Coronary artery (tissue), 2 donors: ENCODE results near the gene TNXB.

Experiments
- DNase-seq: peaks from one replicate; pipeline ENCODE4 v3.0.0-alpha.2; 2017; ENCODE audit warnings: low spot score
- H3K27ac ChIP-seq, 2 donors: fragments of 200-600 bp; sonication (generic); one replicate each; pipeline ENCODE4 v1.5.1; 2016 to 2019
- H3K4me3 ChIP-seq: fragments of 200-600 bp; sonication (generic); 2 replicates; pipeline ENCODE4 v1.5.1; 2016; ENCODE audit warnings: mild to moderate bottlenecking, moderate library complexity
- CTCF ChIP-seq: fragments of 200-600 bp; sonication (generic); IDR thresholded peaks from one replicate; pipeline ENCODE4 v1.5.1; 2019; ENCODE audit warnings: antibody characterized with exemption

Gene TNXB

GRCh38 chr6:32127409-32127716 lies 18.2 kb upstream of the TNXB start:
- Histone ChIP-seq H3K27ac (peak overlapping the region; percentile 71 to 96), H3K4me3 (peak overlapping the region; percentile 98)
- no peak for DNase-seq
- TF ChIP-seq CTCF: no peak

- Histone ChIP-seq H3K27ac (no peak overlapping the region), H3K4me3 (peak overlapping the region; percentile 98)
- DNase-seq: no peak
- TF ChIP-seq CTCF: no peak
Measured at GRCh38 chr6:32126880-32127279, 17.7 kb upstream of the TNXB start.

- no peak for DNase-seq
- TF ChIP-seq CTCF: no peak
- H3K4me3 ChIP-seq: no peak overlapping the region
- H3K27ac ChIP-seq: no peak overlapping the region
Measured at GRCh38 chr6:32123681-32124080, 14.5 kb upstream of the TNXB start.

- DNase-seq: no peak
- H3K27ac ChIP-seq: no peak overlapping the region
- no peak for TF ChIP-seq CTCF
- H3K4me3 ChIP-seq: no peak overlapping the region
Measured at GRCh38 chr6:32120573-32121059, 11.5 kb upstream of the TNXB start.

- no peak for DNase-seq
Measured at GRCh38 chr6:32118782-32119628, 9.9 kb upstream of the TNXB start.

GRCh38 chr6:32117461-32117860 lies 8.3 kb upstream of the TNXB start:
- no peak overlapping the region for H3K27ac ChIP-seq
- no peak for TF ChIP-seq CTCF
- no peak overlapping the region for H3K4me3 ChIP-seq
- DNase-seq: no peak

More at GRCh38 chr6:32118782-32119628, 9.9 kb upstream of the TNXB start:
- Histone ChIP-seq H3K4me3 (no peak overlapping the region), H3K27ac (peak overlapping the region in 1 of 2 donors; percentile 77)
- peak; percentile 73 for TF ChIP-seq CTCF

GRCh38 chr6:32116674-32117073 lies 7.5 kb upstream of the TNXB start:
- Histone ChIP-seq H3K27ac (no peak overlapping the region), H3K4me3 (no peak overlapping the region)
- DNase-seq: no peak
- TF ChIP-seq CTCF: no peak
